Mononuclear cell (primary cell): ENCODE results near the gene ETV4. TPM values are rescaled to one million over a fixed set of nuclear protein-coding genes. Genes with fewer than 3 reads are reported as not detected.

ENCODE experiments used
- H3K27me3 ChIP-seq: 2 replicates; pipeline ENCODE4 v1.6.0; 2011; ENCODE audit warnings: low read length, control low read depth; ENCODE audit not compliant: insufficient read depth
- H3K4me1 ChIP-seq: 2 replicates; pipeline ENCODE4 v1.5.1; 2011; ENCODE audit warnings: mild to moderate bottlenecking, low read length, control low read depth; ENCODE audit not compliant: insufficient read depth
- H3K4me3 ChIP-seq: 2 replicates; pipeline ENCODE4 v1.5.1; 2011; ENCODE audit warnings: mild to moderate bottlenecking, low read length, moderate library complexity
- H3K9me3 ChIP-seq: 2 replicates; pipeline ENCODE4 v1.5.1; 2011; ENCODE audit warnings: low read depth, mild to moderate bottlenecking, control low read depth, low read length
- total RNA-seq: library from RNA; depleted of rRNA; stranded (reverse); fragments of >200 nt; gene quantifications from one replicate; pipeline ENCODE4 v1.2.3, GENCODE V29; 2012

Gene ETV4
- total RNA-seq, 1 donor: not detected

DNA sequence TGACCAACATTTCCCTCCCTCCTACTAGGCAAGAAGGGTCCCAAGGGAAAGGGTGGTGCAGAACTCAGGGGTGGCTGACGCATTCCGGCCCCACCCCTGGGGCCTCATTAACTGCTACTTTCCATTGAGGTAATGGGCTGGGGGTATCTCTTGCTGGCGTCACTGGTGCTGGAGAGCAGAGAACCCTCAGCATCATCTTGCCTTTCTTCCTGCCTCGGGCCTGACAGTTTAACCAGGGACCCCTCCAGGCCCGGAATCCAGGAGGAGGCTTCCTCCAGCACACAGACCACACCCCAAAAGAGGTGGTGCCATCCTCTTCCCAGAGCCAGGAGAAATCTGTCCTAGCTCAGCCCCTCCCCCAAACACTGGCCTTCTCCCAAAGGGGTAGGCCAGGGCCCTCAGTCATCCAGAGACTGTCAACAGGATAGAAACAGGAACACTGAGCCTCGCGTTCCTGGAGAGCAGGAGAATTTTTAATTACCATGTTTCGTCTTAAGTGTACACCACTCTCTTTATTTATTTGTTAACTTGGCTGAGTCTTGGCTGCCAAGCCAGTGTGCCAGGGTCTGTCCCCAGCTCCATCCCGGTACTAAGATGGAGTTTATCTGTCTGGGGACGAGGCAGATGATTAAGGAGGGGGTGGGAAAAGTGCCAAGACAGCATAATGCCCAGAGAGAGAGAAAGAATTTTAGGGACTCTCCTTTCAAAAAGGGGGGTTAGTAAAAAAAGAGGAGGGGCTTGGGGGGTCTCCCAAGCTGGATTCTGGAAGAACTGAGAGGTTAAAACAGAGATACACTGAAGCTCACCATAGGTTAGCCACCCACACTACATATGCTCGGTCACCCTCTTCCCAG, 5.1 kb downstream of the ETV4 start:
- H3K4me3 ChIP-seq: no peak overlapping the region
- peaks cover 21% of the 10 kb centered on the region for H3K27me3 ChIP-seq
- H3K9me3 ChIP-seq: no peaks in the 10 kb centered on the region
- peaks cover 7% of the 10 kb centered on the region for H3K4me1 ChIP-seq

DNA sequence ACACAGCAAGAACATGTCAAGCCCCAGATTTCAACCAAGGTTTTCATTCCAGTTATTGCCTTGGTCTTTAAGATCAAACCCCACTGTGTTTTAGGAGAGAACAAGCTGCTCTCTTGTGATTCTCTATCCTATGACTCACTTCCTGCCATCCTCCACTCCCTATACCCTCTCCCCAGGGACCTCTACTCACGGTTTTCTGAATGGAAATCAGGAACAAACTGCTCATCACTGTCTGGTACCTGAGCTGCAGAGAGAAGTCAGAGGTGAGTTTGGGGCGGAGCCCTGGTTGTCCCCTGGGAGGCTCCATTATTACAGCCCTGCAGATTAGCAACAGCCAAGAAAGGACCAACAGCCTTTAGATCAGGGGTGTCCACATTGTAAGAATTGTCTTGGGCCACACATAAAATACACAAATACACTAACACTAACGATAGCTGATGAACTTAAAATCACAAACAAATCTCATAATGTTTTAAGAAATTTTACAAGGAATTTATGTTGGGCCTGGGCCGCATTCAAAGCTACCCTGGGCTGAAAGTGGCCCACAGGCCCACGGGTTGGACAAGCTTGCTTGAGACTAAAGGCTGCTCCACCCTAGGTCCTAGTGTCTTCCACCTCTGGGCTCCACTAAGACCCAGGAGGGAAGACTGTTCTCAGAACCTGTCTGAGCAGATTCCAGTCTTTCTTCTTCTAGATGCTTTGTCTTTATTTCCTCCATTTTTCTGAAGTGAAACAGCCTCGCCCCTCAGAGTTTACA, 9.7 kb downstream of the ETV4 start:
- Histone ChIP-seq H3K9me3 (no peaks in the 10 kb centered on the region), H3K4me3 (no peak overlapping the region), H3K4me1 (no peaks in the 10 kb centered on the region), H3K27me3 (no peaks in the 10 kb centered on the region)

GRCh38 chr17:43534909-43535308, 11.2 kb downstream of the ETV4 start:
- peaks cover 4% of the 10 kb centered on the region for H3K4me1 ChIP-seq
- H3K27me3 ChIP-seq: no peaks in the 10 kb centered on the region
- no peak overlapping the region for H3K4me3 ChIP-seq
- H3K9me3 ChIP-seq: no peaks in the 10 kb centered on the region

- Histone ChIP-seq H3K9me3 (no peaks in the 10 kb centered on the region), H3K27me3 (no peaks in the 10 kb centered on the region), H3K4me3 (no peak overlapping the region), H3K4me1 (peaks cover 6% of the 10 kb centered on the region)
These were observed 12.4 kb downstream of the ETV4 start for GRCh38 chr17:43533699-43534098.

GRCh38 chr17:43532581-43532980, 13.6 kb downstream of the ETV4 start:
- Histone ChIP-seq H3K4me3 (no peak overlapping the region), H3K4me1 (peaks cover 6% of the 10 kb centered on the region), H3K27me3 (no peaks in the 10 kb centered on the region), H3K9me3 (no peaks in the 10 kb centered on the region)

- Histone ChIP-seq H3K27me3 (no peaks in the 10 kb centered on the region), H3K9me3 (no peaks in the 10 kb centered on the region), H3K4me1 (peaks cover 6% of the 10 kb centered on the region), H3K4me3 (no peak overlapping the region)
These were observed 14.2 kb downstream of the ETV4 start for GRCh38 chr17:43531955-43532354.

- Histone ChIP-seq H3K4me1 (peaks cover 6% of the 10 kb centered on the region), H3K9me3 (no peaks in the 10 kb centered on the region), H3K4me3 (no peak overlapping the region), H3K27me3 (no peaks in the 10 kb centered on the region)
These were observed 15.1 kb downstream of the ETV4 start for GRCh38 chr17:43531082-43531378.

DNA sequence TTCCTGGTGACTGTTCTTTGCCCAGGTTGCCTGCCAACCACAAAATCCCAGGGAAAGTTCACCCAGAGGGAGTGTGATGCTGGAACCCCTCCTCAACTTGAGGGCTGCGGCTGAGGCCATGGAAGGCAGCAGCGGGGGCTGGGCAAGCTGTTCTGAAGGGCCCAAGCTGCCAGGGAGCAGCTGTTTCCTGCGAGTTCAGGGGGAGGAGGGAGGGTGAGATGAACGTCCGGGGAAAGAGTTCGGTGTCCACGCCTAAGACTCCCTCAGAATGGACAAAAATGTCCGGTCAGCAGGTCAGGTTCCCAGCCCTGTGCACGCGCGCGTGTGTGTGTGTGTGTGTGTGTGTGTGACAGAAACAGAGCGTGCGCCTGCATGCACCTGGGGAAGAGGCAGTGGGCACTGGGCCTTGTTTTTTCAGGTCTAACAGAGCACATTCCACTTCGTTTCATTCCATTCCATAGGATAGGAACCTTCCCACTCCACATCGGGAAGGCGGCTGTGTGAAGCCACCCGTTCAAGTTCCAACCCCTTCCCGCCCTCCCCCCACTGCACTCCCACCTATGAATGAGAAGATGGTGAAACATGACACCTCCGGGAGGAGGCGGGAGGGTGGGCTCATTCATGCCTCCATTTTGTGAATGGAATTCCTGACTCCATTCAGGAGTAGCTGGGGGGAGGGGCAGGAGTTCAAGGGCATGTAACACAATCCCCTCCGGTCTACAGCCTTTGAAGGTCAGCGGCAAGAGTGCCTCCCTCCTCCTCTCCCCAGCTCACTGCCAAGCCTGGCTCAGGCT, 15.7 kb downstream of the ETV4 start:
- Histone ChIP-seq H3K9me3 (no peaks in the 10 kb centered on the region), H3K27me3 (no peaks in the 10 kb centered on the region), H3K4me1 (peaks cover 6% of the 10 kb centered on the region), H3K4me3 (no peak overlapping the region)

- H3K27me3 ChIP-seq: no peaks in the 10 kb centered on the region
- H3K4me1 ChIP-seq: peaks cover 6% of the 10 kb centered on the region
- no peak overlapping the region for H3K4me3 ChIP-seq
- no peaks in the 10 kb centered on the region for H3K9me3 ChIP-seq
These were observed 16.2 kb downstream of the ETV4 start for GRCh38 chr17:43529947-43530287.

DNA sequence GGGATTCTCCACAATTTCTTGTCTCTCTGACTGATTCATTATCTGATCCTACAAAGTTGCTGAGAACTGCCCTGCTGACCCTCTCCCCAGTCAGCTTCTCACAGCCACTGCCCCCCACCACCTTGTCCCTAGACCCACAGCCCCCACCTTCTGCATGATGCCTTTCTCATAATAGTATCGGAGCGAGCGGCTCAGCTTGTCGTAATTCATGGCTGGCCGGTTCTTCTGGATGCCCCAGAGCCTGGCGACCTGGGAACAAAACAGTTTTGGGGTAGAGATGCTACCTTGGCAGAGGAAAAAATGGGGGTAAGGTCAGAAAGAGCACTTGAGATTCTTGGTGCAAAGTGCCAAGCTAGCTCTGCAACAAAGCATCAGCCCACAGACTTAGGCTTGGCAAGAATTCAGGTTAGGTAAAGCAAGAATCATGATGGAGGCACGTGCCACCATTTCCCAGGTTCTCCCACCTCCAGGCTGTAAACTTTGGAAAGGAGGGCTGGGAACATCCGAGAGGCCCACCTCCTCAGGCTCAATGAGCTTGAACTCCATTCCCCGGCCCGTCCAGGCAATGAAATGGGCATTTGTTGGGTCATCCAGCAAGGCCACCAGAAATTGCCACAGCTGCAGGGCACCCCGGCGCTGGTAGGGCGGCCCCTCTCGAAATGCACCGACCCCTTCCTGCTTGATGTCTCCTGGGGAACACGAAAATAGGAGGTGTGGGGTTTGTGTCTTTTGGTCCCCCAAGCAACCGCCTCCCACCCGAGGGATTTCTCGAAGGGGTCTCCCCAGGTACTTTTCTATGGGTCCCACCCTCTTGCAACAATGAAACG, 16.9 kb downstream of the ETV4 start:
- H3K4me1 ChIP-seq: peaks cover 6% of the 10 kb centered on the region
- H3K9me3 ChIP-seq: no peaks in the 10 kb centered on the region
- H3K27me3 ChIP-seq: no peaks in the 10 kb centered on the region
- no peak overlapping the region for H3K4me3 ChIP-seq

DNA sequence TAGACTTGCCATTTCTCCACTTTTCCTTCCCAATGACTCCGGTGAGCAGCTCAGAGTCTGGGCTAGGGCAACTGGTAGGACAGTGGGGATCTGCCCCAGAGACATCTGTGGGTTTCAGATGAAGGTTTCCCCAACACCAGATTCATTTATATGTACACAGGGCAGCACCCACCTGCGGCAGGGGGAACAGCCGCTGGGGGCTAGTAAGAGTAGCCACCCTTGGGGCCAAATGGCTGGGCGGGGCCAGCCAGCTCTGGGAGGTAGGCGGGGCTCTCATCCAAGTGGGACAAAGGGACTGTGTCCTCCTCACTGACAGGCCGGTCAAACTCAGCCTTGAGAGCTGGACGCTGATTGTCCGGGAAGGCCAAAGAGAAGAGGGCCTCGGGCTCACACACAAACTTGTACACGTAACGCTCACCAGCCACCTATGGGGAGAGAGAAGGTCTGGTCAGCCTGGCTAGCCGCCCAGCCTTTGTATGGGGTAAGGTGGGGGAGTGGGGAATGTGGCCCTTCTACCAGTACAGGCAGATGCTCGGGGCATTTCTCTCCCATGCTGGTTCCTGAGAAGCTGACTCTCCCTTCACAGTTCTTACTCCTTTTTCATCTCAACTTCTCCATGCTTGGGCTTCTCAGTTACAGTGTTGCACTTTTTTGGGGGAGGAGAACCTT, 17.7 kb downstream of the ETV4 start:
- peaks cover 6% of the 10 kb centered on the region for H3K4me1 ChIP-seq
- H3K27me3 ChIP-seq: no peaks in the 10 kb centered on the region
- no peaks in the 10 kb centered on the region for H3K9me3 ChIP-seq
- H3K4me3 ChIP-seq: no peak overlapping the region

DNA sequence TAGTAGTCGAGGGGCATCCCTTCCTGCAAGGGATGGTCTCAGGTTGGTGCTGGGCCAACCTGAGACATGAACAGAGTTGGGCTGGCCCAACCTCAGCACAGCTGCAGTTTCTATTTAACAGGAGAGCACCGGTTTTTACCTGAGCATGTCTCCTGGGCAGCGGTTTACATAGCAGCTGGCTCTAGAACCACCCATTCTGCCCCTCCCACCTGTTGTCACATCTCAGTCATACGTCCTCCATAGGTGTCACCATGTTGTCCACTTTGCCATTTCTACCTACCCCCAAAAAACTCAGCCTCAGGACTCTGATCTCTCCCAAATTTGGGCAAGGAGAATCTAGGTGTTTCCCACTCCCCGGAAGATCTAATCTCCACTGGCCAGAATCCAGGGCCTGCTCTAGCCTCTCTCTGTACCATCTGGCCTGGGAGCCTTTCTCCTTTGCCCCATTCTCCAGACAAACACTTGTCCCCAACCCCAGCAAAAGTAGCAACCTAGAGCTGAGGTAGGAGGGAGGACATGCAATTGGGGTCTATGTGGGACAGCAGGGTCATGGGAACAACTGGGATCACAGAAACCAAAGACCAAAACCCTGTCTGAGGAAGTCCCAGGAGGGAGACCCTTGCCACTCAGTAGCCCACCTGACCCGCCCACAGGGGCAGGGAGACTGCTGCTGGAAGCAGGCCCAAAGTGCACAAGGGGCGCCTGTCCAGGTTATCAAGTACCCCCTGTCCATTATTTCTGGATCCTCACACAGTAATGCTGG, 19.1 kb downstream of the ETV4 start:
- no peaks in the 10 kb centered on the region for H3K9me3 ChIP-seq
- peaks cover 6% of the 10 kb centered on the region for H3K4me1 ChIP-seq
- no peak overlapping the region for H3K4me3 ChIP-seq
- no peaks in the 10 kb centered on the region for H3K27me3 ChIP-seq

DNA sequence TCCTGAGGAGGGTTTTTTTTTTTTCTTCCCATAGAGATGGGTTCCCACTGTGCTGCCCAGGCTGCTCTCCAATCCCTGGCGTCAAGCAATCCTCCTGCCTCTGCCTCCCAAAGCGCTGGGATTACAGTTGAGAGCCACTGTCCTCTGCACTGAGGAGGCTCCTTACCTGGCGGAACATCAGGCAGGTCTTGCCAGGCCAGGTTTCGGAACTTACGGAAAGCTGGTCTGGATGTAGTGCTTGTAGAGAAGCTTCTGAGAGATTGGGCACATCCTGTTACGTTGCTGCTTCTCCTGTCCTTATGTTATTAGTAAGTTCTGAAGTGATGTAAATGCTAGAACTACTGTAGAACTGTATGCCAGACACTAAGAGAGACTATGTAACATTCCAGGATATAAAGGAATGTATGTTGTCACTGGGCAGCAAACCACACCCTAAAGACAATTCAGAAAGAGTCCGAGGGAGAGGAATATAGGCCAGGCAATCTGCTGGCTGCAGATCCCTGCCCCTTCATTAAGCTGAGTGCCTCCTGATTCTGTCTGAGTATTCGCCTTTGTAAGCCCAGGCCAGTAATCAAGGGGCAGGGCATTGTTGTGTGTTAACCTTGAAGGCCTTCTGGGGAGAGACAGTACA, 21.1 kb downstream of the ETV4 start:
- Histone ChIP-seq H3K9me3 (no peaks in the 10 kb centered on the region), H3K4me1 (peaks cover 3% of the 10 kb centered on the region), H3K27me3 (no peaks in the 10 kb centered on the region), H3K4me3 (no peak overlapping the region)
